ENCODE results near the gene TMEM163.
A peak's percentile ranks its signal among the peaks of the same experiment; 100 is the strongest.

TMEM163 gene

GRCh38 chr2:134549104-134549503, 169.7 kb downstream of the TMEM163 start:
- peak in 1 of 2 donors; percentile 59 for DNase-seq
- H4K12ac ChIP-seq (ENCODE audit: low read depth, low read length) = no peak overlapping the region
- no peaks in the 10 kb centered on the region for H3K4me1 ChIP-seq (ENCODE audit: control insufficient read depth in 1 of 2, insufficient read depth in 2 of 2, low read length in 2 of 2)
- H3K27ac ChIP-seq (ENCODE audit: low read depth, low read length) = no peak overlapping the region
- no peaks in the 10 kb centered on the region for H3K9me3 ChIP-seq (ENCODE audit: insufficient read depth, low read depth, low read length)
- H3K23ac ChIP-seq (ENCODE audit: low read length) = no peak overlapping the region
- H4K91ac ChIP-seq (ENCODE audit: low read depth, low read length) = no peak overlapping the region
- no peak overlapping the region for H3K18ac ChIP-seq (ENCODE audit: low read length)
- H4K8ac ChIP-seq (ENCODE audit: low read depth, low read length) = no peak overlapping the region
- H3K79me2 ChIP-seq (ENCODE audit: control insufficient read depth, insufficient read depth, low read length, poor library complexity) = no peaks in the 10 kb centered on the region
- no peaks in the 10 kb centered on the region for H3K36me3 ChIP-seq (ENCODE audit: control insufficient read depth in 1 of 2, insufficient read depth in 2 of 2, low read length in 2 of 2)
- no peak overlapping the region for H3K14ac ChIP-seq (ENCODE audit: low read length)
- no peaks in the 10 kb centered on the region for H3K27me3 ChIP-seq (ENCODE audit: insufficient read depth, low read length)
- WGBS (ENCODE audit: extremely low coverage, insufficient coverage, insufficient read length) = no CpG with 5 or more reads among the region's 3 CpGs
- no peak overlapping the region for H3K4me3 ChIP-seq (ENCODE audit: low read depth, low read length)
- no peak overlapping the region for H3K9ac ChIP-seq (ENCODE audit: low read length)
- no peaks in the 10 kb centered on the region for H3K79me1 ChIP-seq (ENCODE audit: low read length)
- no peak overlapping the region for H2AFZ ChIP-seq (ENCODE audit: insufficient read depth, low read length, poor library complexity)
- H2BK120ac ChIP-seq (ENCODE audit: insufficient read depth, low read length, poor library complexity) = no peak overlapping the region
- no peak overlapping the region for H2AK5ac ChIP-seq (ENCODE audit: low read length)
- H2BK5ac ChIP-seq (ENCODE audit: low read depth, low read length, poor library complexity) = no peak overlapping the region
- H2BK12ac ChIP-seq (ENCODE audit: low read length) = no peak overlapping the region
- H3K4me2 ChIP-seq (ENCODE audit: low read length) = no peak overlapping the region
- H3K4ac ChIP-seq (ENCODE audit: low read depth, low read length) = no peak overlapping the region

- H3K9ac ChIP-seq (ENCODE audit: low read length) = no peak overlapping the region
- no peak overlapping the region for H2BK120ac ChIP-seq (ENCODE audit: insufficient read depth, low read length, poor library complexity)
- no peak overlapping the region for H2AK5ac ChIP-seq (ENCODE audit: low read length)
- H3K4me2 ChIP-seq (ENCODE audit: low read length) = no peak overlapping the region
- H4K12ac ChIP-seq (ENCODE audit: low read depth, low read length) = no peak overlapping the region
- no peaks in the 10 kb centered on the region for H3K36me3 ChIP-seq (ENCODE audit: control insufficient read depth in 1 of 2, insufficient read depth in 2 of 2, low read length in 2 of 2)
- H3K9me3 ChIP-seq (ENCODE audit: insufficient read depth, low read depth, low read length) = no peaks in the 10 kb centered on the region
- H3K27me3 ChIP-seq (ENCODE audit: insufficient read depth, low read length) = no peaks in the 10 kb centered on the region
- no peak overlapping the region for H4K8ac ChIP-seq (ENCODE audit: low read depth, low read length)
- no peak overlapping the region for H3K27ac ChIP-seq (ENCODE audit: low read depth, low read length)
- H3K14ac ChIP-seq (ENCODE audit: low read length) = no peak overlapping the region
- H3K79me1 ChIP-seq (ENCODE audit: low read length) = no peaks in the 10 kb centered on the region
- no peak overlapping the region for H3K23ac ChIP-seq (ENCODE audit: low read length)
- no peaks in the 10 kb centered on the region for H3K79me2 ChIP-seq (ENCODE audit: control insufficient read depth, insufficient read depth, low read length, poor library complexity)
- no peaks in the 10 kb centered on the region for H3K4me1 ChIP-seq (ENCODE audit: control insufficient read depth in 1 of 2, insufficient read depth in 2 of 2, low read length in 2 of 2)
- no peak overlapping the region for H3K4me3 ChIP-seq (ENCODE audit: low read depth, low read length)
- DNase-seq = no peak
- no peak overlapping the region for H2AFZ ChIP-seq (ENCODE audit: insufficient read depth, low read length, poor library complexity)
- H3K18ac ChIP-seq (ENCODE audit: low read length) = no peak overlapping the region
- H2BK12ac ChIP-seq (ENCODE audit: low read length) = no peak overlapping the region
- no peak overlapping the region for H4K91ac ChIP-seq (ENCODE audit: low read depth, low read length)
- H2BK5ac ChIP-seq (ENCODE audit: low read depth, low read length, poor library complexity) = no peak overlapping the region
- H3K4ac ChIP-seq (ENCODE audit: low read depth, low read length) = no peak overlapping the region
Measured at GRCh38 chr2:134540990-134541389, 177.8 kb downstream of the TMEM163 start.

- Histone ChIP-seq H3K4me3 (ENCODE audit: low read depth, low read length) (no peak overlapping the region), H3K79me2 (ENCODE audit: control insufficient read depth, insufficient read depth, low read length, poor library complexity) (no peaks in the 10 kb centered on the region)
- WGBS (ENCODE audit: extremely low coverage, insufficient coverage, insufficient read length) = no CpG with 5 or more reads among the region's 5 CpGs
Measured at GRCh38 chr2:134539981-134540380, 178.8 kb downstream of the TMEM163 start.

GRCh38 chr2:134537702-134538101, 181.1 kb downstream of the TMEM163 start:
- Histone ChIP-seq H3K4me1 (ENCODE audit: control insufficient read depth in 1 of 2, insufficient read depth in 2 of 2, low read length in 2 of 2) (no peaks in the 10 kb centered on the region), H3K27ac (ENCODE audit: low read depth, low read length) (no peak overlapping the region), H2AFZ (ENCODE audit: insufficient read depth, low read length, poor library complexity) (no peak overlapping the region), H3K4me2 (ENCODE audit: low read length) (no peak overlapping the region), H3K79me1 (ENCODE audit: low read length) (no peaks in the 10 kb centered on the region), H3K23ac (ENCODE audit: low read length) (no peak overlapping the region), H3K14ac (ENCODE audit: low read length) (no peak overlapping the region), H2BK120ac (ENCODE audit: insufficient read depth, low read length, poor library complexity) (no peak overlapping the region), H4K12ac (ENCODE audit: low read depth, low read length) (no peak overlapping the region), H3K4ac (ENCODE audit: low read depth, low read length) (no peak overlapping the region), H4K8ac (ENCODE audit: low read depth, low read length) (no peak overlapping the region), H2BK12ac (ENCODE audit: low read length) (no peak overlapping the region), H3K9ac (ENCODE audit: low read length) (no peak overlapping the region), H2BK5ac (ENCODE audit: low read depth, low read length, poor library complexity) (no peak overlapping the region), H3K36me3 (ENCODE audit: control insufficient read depth in 1 of 2, insufficient read depth in 2 of 2, low read length in 2 of 2) (no peaks in the 10 kb centered on the region), H3K9me3 (ENCODE audit: insufficient read depth, low read depth, low read length) (no peaks in the 10 kb centered on the region), H3K4me3 (ENCODE audit: low read depth, low read length) (no peak overlapping the region), H2AK5ac (ENCODE audit: low read length) (no peak overlapping the region), H3K18ac (ENCODE audit: low read length) (no peak overlapping the region), H3K27me3 (ENCODE audit: insufficient read depth, low read length) (no peaks in the 10 kb centered on the region), H4K91ac (ENCODE audit: low read depth, low read length) (no peak overlapping the region), H3K79me2 (ENCODE audit: control insufficient read depth, insufficient read depth, low read length, poor library complexity) (no peaks in the 10 kb centered on the region)
- WGBS (ENCODE audit: extremely low coverage, insufficient coverage, insufficient read length) = no CpG with 5 or more reads among the region's 4 CpGs
- peak in 1 of 2 donors; percentile 13 for DNase-seq

More at GRCh38 chr2:134539981-134540380, 178.8 kb downstream of the TMEM163 start:
- Histone ChIP-seq H2AK5ac (ENCODE audit: low read length) (no peak overlapping the region), H3K9ac (ENCODE audit: low read length) (no peak overlapping the region), H4K12ac (ENCODE audit: low read depth, low read length) (no peak overlapping the region), H3K36me3 (ENCODE audit: control insufficient read depth in 1 of 2, insufficient read depth in 2 of 2, low read length in 2 of 2) (no peaks in the 10 kb centered on the region), H4K91ac (ENCODE audit: low read depth, low read length) (no peak overlapping the region), H3K4ac (ENCODE audit: low read depth, low read length) (no peak overlapping the region), H3K9me3 (ENCODE audit: insufficient read depth, low read depth, low read length) (no peaks in the 10 kb centered on the region), H3K79me1 (ENCODE audit: low read length) (no peaks in the 10 kb centered on the region), H4K8ac (ENCODE audit: low read depth, low read length) (no peak overlapping the region), H3K27me3 (ENCODE audit: insufficient read depth, low read length) (no peaks in the 10 kb centered on the region), H3K18ac (ENCODE audit: low read length) (no peak overlapping the region), H3K14ac (ENCODE audit: low read length) (no peak overlapping the region), H2AFZ (ENCODE audit: insufficient read depth, low read length, poor library complexity) (no peak overlapping the region), H2BK5ac (ENCODE audit: low read depth, low read length, poor library complexity) (no peak overlapping the region), H3K4me1 (ENCODE audit: control insufficient read depth in 1 of 2, insufficient read depth in 2 of 2, low read length in 2 of 2) (no peaks in the 10 kb centered on the region), H3K27ac (ENCODE audit: low read depth, low read length) (no peak overlapping the region), H3K4me2 (ENCODE audit: low read length) (no peak overlapping the region), H2BK120ac (ENCODE audit: insufficient read depth, low read length, poor library complexity) (no peak overlapping the region), H2BK12ac (ENCODE audit: low read length) (no peak overlapping the region), H3K23ac (ENCODE audit: low read length) (no peak overlapping the region)
- no peak for DNase-seq
